HUDEP-2 (cell line): ENCODE measurements around the gene MED29.

Source experiments
- DNase-seq, 76 experiments: peaks; one replicate each; lab custom pipeline; 2025; ENCODE audit not compliant: unreplicated experiment in 76 of 76; lab: John Stamatoyannopoulos, UW

The MED29 gene

DNA sequence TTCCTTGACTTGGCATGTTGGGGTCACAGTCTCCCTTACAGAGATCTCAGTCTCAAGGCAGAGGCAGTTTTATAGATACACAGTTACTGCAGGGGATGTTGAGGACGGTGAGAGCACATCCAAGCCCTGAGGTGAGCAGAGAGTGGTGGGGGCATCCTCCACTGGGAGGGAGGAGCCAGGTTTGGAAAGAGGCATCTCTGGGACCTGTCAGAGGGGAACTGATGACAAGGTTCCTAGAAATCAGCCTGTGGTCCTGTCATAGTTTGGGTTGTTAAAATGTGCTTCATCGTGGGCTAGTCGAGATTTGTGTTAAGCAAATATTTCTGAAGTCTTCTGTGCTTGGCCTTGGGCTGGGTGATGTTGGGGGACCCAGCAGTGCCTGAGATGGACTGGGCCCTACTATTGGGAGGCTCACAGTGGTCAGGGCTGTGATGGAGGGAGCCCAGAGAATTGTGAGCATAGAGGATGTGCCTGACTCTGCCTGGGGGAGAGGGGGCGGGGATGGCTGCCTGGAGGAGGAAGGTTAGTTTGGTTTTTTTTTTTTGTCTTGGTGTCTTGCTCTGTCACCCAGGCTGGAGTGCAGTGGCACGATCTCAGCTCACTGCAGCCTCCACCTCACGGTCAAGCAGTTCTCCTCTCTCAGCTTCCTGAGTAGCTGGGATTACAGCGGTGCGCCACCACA, 58.1 kb downstream of the MED29 start:
- no peak for DNase-seq
